GM12892 (cell line): ENCODE data around the gene ZSCAN5C.
"Not testable (repeated sequence)": the region's sequence is repeated elsewhere in the genome, so short reads cannot be mapped to it uniquely, and the experiment has no call there.

ENCODE experiments used
- POLR2A ChIP-seq: IDR thresholded peaks from 2 replicates; pipeline ENCODE4 v1.6.1; 2011; ENCODE audit warnings: low read depth, low read length, control low read depth
- TAF1 ChIP-seq: IDR thresholded peaks from 2 replicates; pipeline ENCODE4 v1.6.1; 2011; ENCODE audit warnings: low read depth, mild to moderate bottlenecking, control low read depth, low read length, borderline replicate concordance

DNA sequence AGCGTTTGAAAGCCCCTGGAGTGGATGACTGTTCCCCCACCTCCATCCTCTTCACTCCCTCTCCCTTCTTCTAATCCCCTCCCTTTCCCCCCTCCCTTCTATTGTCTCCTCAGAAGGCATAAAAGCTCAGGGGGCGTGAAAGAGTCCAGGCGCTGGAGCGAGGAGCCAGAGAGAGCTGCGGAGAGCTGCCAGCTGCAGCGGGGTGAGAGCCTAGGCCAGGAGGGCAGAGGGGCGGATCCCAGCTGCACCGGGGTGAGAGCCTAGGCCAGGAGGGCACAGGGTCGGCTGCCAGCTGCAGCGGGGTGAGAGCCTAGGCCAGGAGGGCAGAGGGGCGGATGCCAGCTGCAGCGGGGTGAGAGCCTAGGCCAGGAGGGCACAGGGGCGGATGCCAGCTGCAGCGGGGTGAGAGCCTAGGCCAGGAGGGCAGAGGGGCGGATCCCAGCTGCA is 26.2 kb upstream of the ZSCAN5C start, which contains the start of gene GALP:
- not testable (repeated sequence) for TF ChIP-seq POLR2A, TAF1
